Peyer's patch (tissue), 4 donors: ENCODE data around the gene ELMOD1.

Experiments
- POLR2A ChIP-seq, 2 donors: fragments of 450-650 bp; IDR thresholded peaks; one replicate each; pipeline ENCODE4 v1.5.1; 2017; ENCODE audit warnings: antibody characterized with exemption in 2 of 2, mild to moderate bottlenecking in 2 of 2, moderate library complexity in 2 of 2
- TF ChIP-seq, protein P1 (sequence below), 6 experiments: fragments of 450-650 bp in 4 of 6; fragments of 200-600 bp in 2 of 6; sonication (generic) in 1 of 6; IDR thresholded peaks; one replicate each; pipeline ENCODE4 v1.5.1; 2017 to 2019; ENCODE audit warnings: antibody characterized with exemption in 6 of 6, mild to moderate bottlenecking in 3 of 6, moderate library complexity in 1 of 6

DNA sequence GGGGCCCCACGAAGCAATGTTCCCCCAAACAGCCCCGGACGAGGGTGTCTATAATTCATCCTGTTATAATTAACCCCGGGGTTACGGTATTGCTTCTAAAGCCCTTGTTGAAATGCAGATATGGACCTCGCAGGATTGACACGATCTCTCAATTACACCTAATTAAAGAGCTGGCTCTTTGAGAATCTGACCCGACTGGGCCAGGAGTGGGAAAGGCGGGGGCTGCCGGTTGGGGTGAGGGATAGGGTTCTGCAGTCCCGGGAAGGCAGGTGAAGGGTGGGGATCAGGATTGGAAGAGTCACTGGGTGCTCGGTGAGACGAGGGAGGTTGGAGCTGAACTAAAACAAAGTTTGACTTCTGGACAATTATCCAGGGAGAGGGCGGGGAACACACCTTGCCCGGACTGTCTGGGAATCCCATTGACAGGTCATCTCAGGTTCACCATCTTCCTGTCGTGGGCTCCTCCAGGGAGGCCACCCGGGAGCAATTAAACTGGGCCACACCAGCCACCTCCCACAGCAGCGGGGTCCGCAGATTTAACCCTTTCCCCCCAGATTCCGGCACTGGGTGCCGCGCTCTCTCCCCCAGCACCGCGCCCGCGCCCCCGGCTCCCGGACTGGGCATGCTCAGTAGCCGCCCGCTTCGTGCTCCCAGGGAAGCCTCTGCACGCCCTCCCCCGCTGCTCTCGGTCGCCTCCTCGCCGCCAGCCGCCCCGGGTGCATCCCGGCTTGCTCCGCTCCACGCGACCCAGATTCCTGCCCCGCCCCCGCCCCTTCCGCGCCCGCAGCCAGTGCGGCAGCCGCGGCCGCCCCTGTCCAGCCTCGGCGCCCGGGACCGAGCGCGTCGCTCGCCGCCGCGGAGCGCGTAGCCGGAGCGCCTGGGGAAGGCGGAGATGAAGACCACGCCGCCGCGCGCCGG lies at the start of gene ELMOD1:
- TF ChIP-seq, protein P1, sequence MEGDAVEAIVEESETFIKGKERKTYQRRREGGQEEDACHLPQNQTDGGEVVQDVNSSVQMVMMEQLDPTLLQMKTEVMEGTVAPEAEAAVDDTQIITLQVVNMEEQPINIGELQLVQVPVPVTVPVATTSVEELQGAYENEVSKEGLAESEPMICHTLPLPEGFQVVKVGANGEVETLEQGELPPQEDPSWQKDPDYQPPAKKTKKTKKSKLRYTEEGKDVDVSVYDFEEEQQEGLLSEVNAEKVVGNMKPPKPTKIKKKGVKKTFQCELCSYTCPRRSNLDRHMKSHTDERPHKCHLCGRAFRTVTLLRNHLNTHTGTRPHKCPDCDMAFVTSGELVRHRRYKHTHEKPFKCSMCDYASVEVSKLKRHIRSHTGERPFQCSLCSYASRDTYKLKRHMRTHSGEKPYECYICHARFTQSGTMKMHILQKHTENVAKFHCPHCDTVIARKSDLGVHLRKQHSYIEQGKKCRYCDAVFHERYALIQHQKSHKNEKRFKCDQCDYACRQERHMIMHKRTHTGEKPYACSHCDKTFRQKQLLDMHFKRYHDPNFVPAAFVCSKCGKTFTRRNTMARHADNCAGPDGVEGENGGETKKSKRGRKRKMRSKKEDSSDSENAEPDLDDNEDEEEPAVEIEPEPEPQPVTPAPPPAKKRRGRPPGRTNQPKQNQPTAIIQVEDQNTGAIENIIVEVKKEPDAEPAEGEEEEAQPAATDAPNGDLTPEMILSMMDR (IDR thresholded peaks at IDR 0.05): no peak
- TF ChIP-seq POLR2A (IDR thresholded peaks at IDR 0.05): no peak
